HEK293 (cell line): ENCODE measurements around the gene DENND10.

Source experiments
- CTCF ChIA-PET: fragments of 350-600 bp; formaldehyde crosslinking; extraction: SDS; loops from one replicate; lab custom pipeline; 2021; ENCODE audit warnings: antibody characterized with exemption; lab: Yijun Ruan, JAX
- POLR2A ChIA-PET: fragments of 300-600 bp; formaldehyde crosslinking; extraction: SDS; loops from one replicate; lab custom pipeline; 2020; ENCODE audit warnings: antibody characterized with exemption, inconsistent platforms; lab: Yijun Ruan, JAX
- H3K27ac ChIP-seq: fragments of 200-500 bp; sonication (Bioruptor generic); 2 replicates; pipeline ENCODE4 v1.5.1; 2014; ENCODE audit warnings: low read depth, low read length, control low read depth, inconsistent platforms; ENCODE audit errors: extremely low read depth
- H3K36me3 ChIP-seq, 2 experiments: fragments of 200-500 bp in 1 of 2; sonication (Bioruptor generic) in 1 of 2; 1 replicate in 1 of 2; 2 replicates in 1 of 2; pipeline ENCODE4 v1.5.1; 2014 to 2017; ENCODE audit warnings: inconsistent platforms in 2 of 2, low read length in 2 of 2; ENCODE audit not compliant: control insufficient read depth in 2 of 2, insufficient read depth in 1 of 2
- H3K4me1 ChIP-seq: fragments of 200-500 bp; sonication (Bioruptor generic); 2 replicates; pipeline ENCODE4 v1.5.1; 2014; ENCODE audit warnings: mild to moderate bottlenecking, low read length, inconsistent platforms; ENCODE audit not compliant: control insufficient read depth, insufficient read depth
- H3K4me3 ChIP-seq: 2 replicates; pipeline ENCODE4 v1.5.1; 2011; ENCODE audit warnings: low read depth, mild to moderate bottlenecking, control low read depth, low read length, moderate library complexity
- H3K9me3 ChIP-seq: fragments of 200-500 bp; sonication (Bioruptor generic); 2 replicates; pipeline ENCODE4 v1.5.1; 2014; ENCODE audit warnings: low read depth, low read length, inconsistent platforms; ENCODE audit not compliant: control insufficient read depth, insufficient read depth
- IKZF3 ChIP-seq: fragments of 450-650 bp; IDR thresholded peaks from 2 replicates; pipeline ENCODE4 v1.5.0; 2018; ENCODE audit warnings: missing biosample characterization, mild to moderate bottlenecking, missing genetic modification characterization, moderate library complexity
- KLF16 ChIP-seq: fragments of 450-650 bp; formaldehyde crosslinking; IDR thresholded peaks from 2 replicates; pipeline ENCODE4 v1.5.1; 2017; ENCODE audit warnings: missing biosample characterization, missing genetic modification characterization
- MZF1 ChIP-seq: fragments of 450-650 bp; formaldehyde crosslinking; IDR thresholded peaks from 2 replicates; pipeline ENCODE4 v1.5.1; 2017; ENCODE audit warnings: missing biosample characterization, missing genetic modification characterization, borderline replicate concordance
- PATZ1 ChIP-seq: fragments of 450-650 bp; formaldehyde crosslinking; IDR thresholded peaks from 2 replicates; pipeline ENCODE4 v1.5.1; 2016; ENCODE audit warnings: missing biosample characterization, missing genetic modification characterization
- SCRT2 ChIP-seq: fragments of 450-650 bp; formaldehyde crosslinking; IDR thresholded peaks from 2 replicates; pipeline ENCODE4 v1.5.1; 2016; ENCODE audit warnings: missing biosample characterization, missing genetic modification characterization
- SETDB1 ChIP-seq: IDR thresholded peaks from one replicate; pipeline ENCODE4 v1.6.1; 2017; ENCODE audit warnings: mild to moderate bottlenecking, low read length, moderate library complexity, mixed read lengths; ENCODE audit not compliant: insufficient read length
- ZBTB1 ChIP-seq: fragments of 450-650 bp; formaldehyde crosslinking; IDR thresholded peaks from 2 replicates; pipeline ENCODE4 v1.5.1; 2016; ENCODE audit warnings: missing biosample characterization, missing genetic modification characterization
- ZBTB8A ChIP-seq: fragments of 450-650 bp; formaldehyde crosslinking; IDR thresholded peaks from 2 replicates; pipeline ENCODE4 v1.5.1; 2016; ENCODE audit warnings: missing biosample characterization, missing genetic modification characterization
- ZNF112 ChIP-seq: fragments of 450-650 bp; formaldehyde crosslinking; IDR thresholded peaks from 2 replicates; pipeline ENCODE4 v1.5.0; 2017; ENCODE audit warnings: missing biosample characterization, missing genetic modification characterization
- ZNF132 ChIP-seq: fragments of 450-650 bp; formaldehyde crosslinking; IDR thresholded peaks from 2 replicates; pipeline ENCODE4 v1.5.1; 2017; ENCODE audit warnings: missing biosample characterization, missing genetic modification characterization, borderline replicate concordance
- ZNF138 ChIP-seq: fragments of 450-650 bp; formaldehyde crosslinking; IDR thresholded peaks from 2 replicates; pipeline ENCODE4 v1.5.1; 2016; ENCODE audit warnings: missing biosample characterization, missing genetic modification characterization, borderline replicate concordance
- ZNF157 ChIP-seq: fragments of 450-650 bp; formaldehyde crosslinking; IDR thresholded peaks from 2 replicates; pipeline ENCODE4 v1.5.1; 2016; ENCODE audit warnings: missing biosample characterization, missing genetic modification characterization
- ZNF16 ChIP-seq: fragments of 450-650 bp; formaldehyde crosslinking; IDR thresholded peaks from 2 replicates; pipeline ENCODE4 v1.5.1; 2016; ENCODE audit warnings: low read depth, missing biosample characterization, missing genetic modification characterization
- ZNF18 ChIP-seq: fragments of 450-650 bp; formaldehyde crosslinking; IDR thresholded peaks from 2 replicates; pipeline ENCODE4 v1.5.1; 2016; ENCODE audit warnings: missing biosample characterization, missing genetic modification characterization
- ZNF24 ChIP-seq: fragments of 450-650 bp; formaldehyde crosslinking; IDR thresholded peaks from 2 replicates; pipeline ENCODE4 v1.5.1; 2016; ENCODE audit warnings: missing biosample characterization, missing genetic modification characterization
- ZNF404 ChIP-seq: fragments of 450-650 bp; formaldehyde crosslinking; IDR thresholded peaks from 2 replicates; pipeline ENCODE4 v1.5.1; 2017; ENCODE audit warnings: missing biosample characterization, missing genetic modification characterization
- ZNF433 ChIP-seq: fragments of 450-650 bp; formaldehyde crosslinking; IDR thresholded peaks from 2 replicates; pipeline ENCODE4 v1.5.1; 2016; ENCODE audit warnings: missing biosample characterization, missing genetic modification characterization, low read depth
- ZNF501 ChIP-seq: fragments of 450-650 bp; formaldehyde crosslinking; IDR thresholded peaks from 2 replicates; pipeline ENCODE4 v1.5.1; 2016; ENCODE audit warnings: missing biosample characterization, missing genetic modification characterization
- ZNF521 ChIP-seq: fragments of 450-650 bp; formaldehyde crosslinking; IDR thresholded peaks from 2 replicates; pipeline ENCODE4 v1.5.1; 2017; ENCODE audit warnings: missing biosample characterization, mild to moderate bottlenecking, missing genetic modification characterization
- ZNF529 ChIP-seq: fragments of 450-650 bp; formaldehyde crosslinking; IDR thresholded peaks from 2 replicates; pipeline ENCODE4 v1.5.1; 2017; ENCODE audit warnings: missing genetic modification characterization, missing biosample characterization; ENCODE audit not compliant: insufficient replicate concordance
- ZSCAN4 ChIP-seq: fragments of 450-650 bp; formaldehyde crosslinking; IDR thresholded peaks from 2 replicates; pipeline ENCODE4 v1.5.1; 2017; ENCODE audit warnings: missing biosample characterization, missing genetic modification characterization

The DENND10 gene

GRCh38 chr10:119118231-119118630 lies 14.3 kb downstream of the DENND10 start:
- CTCF ChIA-PET: interaction anchor here (0.6 kb wide), 1 partner anchor 37 kb away, joined by 4 read pairs; no protein-coding TSS in a partner anchor
- POLR2A ChIA-PET: no interaction called here
- Histone ChIP-seq H3K4me1 (no peaks in the 10 kb centered on the region), H3K4me3 (no peak overlapping the region), H3K27ac (no peak overlapping the region), H3K9me3 (no peaks in the 10 kb centered on the region), H3K36me3 (peaks cover 63 to 72% of the 10 kb centered on the region in 2 experiments)
- TF ChIP-seq ZNF16 (tag by site-specific recombination): no peak
- TF ChIP-seq ZNF132 (tag by site-specific recombination): no peak
- no peak for TF ChIP-seq ZNF501 (tag by site-specific recombination)
- TF ChIP-seq ZSCAN4 (tag by site-specific recombination): no peak
- no peak for TF ChIP-seq ZNF521 (tag by site-specific recombination)
- no peak for TF ChIP-seq KLF16 (tag by site-specific recombination)
- TF ChIP-seq ZBTB8A (tag by site-specific recombination): no peak
- no peak for TF ChIP-seq ZNF157 (tag by site-specific recombination)
- no peak for TF ChIP-seq MZF1 (tag by site-specific recombination)
- TF ChIP-seq ZNF529 (tag by site-specific recombination): no peak
- no peak for TF ChIP-seq ZNF24 (tag by site-specific recombination)
- TF ChIP-seq ZNF112 (tag by site-specific recombination): no peak
- no peak for TF ChIP-seq SCRT2 (tag by site-specific recombination)
- TF ChIP-seq PATZ1 (tag by site-specific recombination): no peak

- Histone ChIP-seq H3K9me3 (no peaks in the 10 kb centered on the region), H3K27ac (no peak overlapping the region), H3K36me3 (peaks cover 65 to 67% of the 10 kb centered on the region in 2 experiments; a peak in 2 of 3 replicates), H3K4me1 (no peaks in the 10 kb centered on the region), H3K4me3 (no peak overlapping the region)
- POLR2A ChIA-PET: interaction anchor here (0.7 kb wide), 1 partner anchor 454 kb away, joined by 3 read pairs; no protein-coding TSS in a partner anchor
- CTCF ChIA-PET: no interaction called here
- TF ChIP-seq ZBTB1 (tag by site-specific recombination) (no peak), ZNF18 (tag by site-specific recombination) (no peak), ZNF138 (tag by site-specific recombination) (no peak), SETDB1 (no peak), ZNF404 (no peak), IKZF3 (tag by site-specific recombination) (no peak), ZNF433 (tag by site-specific recombination) (no peak), ZNF157 (tag by site-specific recombination) (no peak)
These were observed 15.5 kb downstream of the DENND10 start for GRCh38 chr10:119119400-119119799.
